Endometrium (tissue), 2 donors: ENCODE measurements around the gene DMD.
"Not testable (repeated sequence)": the region's sequence is repeated elsewhere in the genome, so short reads cannot be mapped to it uniquely, and the experiment has no call there.

Experiments
- FAIRE-seq: peaks from 2 replicates; lab custom pipeline; 2012; peaks lifted over from hg19 to GRCh38; lab: Jason Lieb, UNC
- donor health status: control.
- donor health status: control.

The DMD gene

GRCh38 chrX:32016195-32016594, 1195.2 kb downstream of the DMD start:
- FAIRE-seq = no peak

GRCh38 chrX:32010948-32011347, 1200.4 kb downstream of the DMD start:
- no peak for FAIRE-seq

GRCh38 chrX:32010212-32010611, 1201.1 kb downstream of the DMD start:
- FAIRE-seq = no peak

GRCh38 chrX:31993637-31994036, 1217.7 kb downstream of the DMD start:
- FAIRE-seq = no peak

GRCh38 chrX:31988975-31989374, 1222.4 kb downstream of the DMD start:
- no peak for FAIRE-seq

GRCh38 chrX:31981546-31982062, 1229.7 kb downstream of the DMD start:
- no peak for FAIRE-seq

GRCh38 chrX:31969714-31970113, 1241.6 kb downstream of the DMD start:
- FAIRE-seq = no peak

- FAIRE-seq = no peak
Measured at GRCh38 chrX:31962256-31962655, 1249.1 kb downstream of the DMD start.

GRCh38 chrX:31934842-31935370, 1276.4 kb downstream of the DMD start:
- no peak for FAIRE-seq

GRCh38 chrX:31934015-31934414, 1277.3 kb downstream of the DMD start:
- no peak for FAIRE-seq

- FAIRE-seq = no peak
Measured at GRCh38 chrX:31932769-31933168, 1278.6 kb downstream of the DMD start.

- not testable (repeated sequence) for FAIRE-seq
Measured at GRCh38 chrX:31932320-31932719, 1279.0 kb downstream of the DMD start.

GRCh38 chrX:31931225-31931624, 1280.1 kb downstream of the DMD start:
- FAIRE-seq = no peak

GRCh38 chrX:31929366-31929765, 1282.0 kb downstream of the DMD start:
- FAIRE-seq = no peak

- FAIRE-seq = no peak
Measured at GRCh38 chrX:31921236-31921635, 1290.1 kb downstream of the DMD start.

GRCh38 chrX:31909850-31910572, 1301.3 kb downstream of the DMD start:
- no peak for FAIRE-seq

GRCh38 chrX:31894152-31894551, 1317.2 kb downstream of the DMD start:
- FAIRE-seq = no peak

- FAIRE-seq = no peak
Measured at GRCh38 chrX:31893525-31893924, 1317.8 kb downstream of the DMD start.

- FAIRE-seq = no peak
Measured at GRCh38 chrX:31889088-31889487, 1322.3 kb downstream of the DMD start.

- FAIRE-seq = peak; percentile 54
Measured at GRCh38 chrX:31884535-31884934, 1326.8 kb downstream of the DMD start.

- no peak for FAIRE-seq
Measured at GRCh38 chrX:31872007-31872406, 1339.3 kb downstream of the DMD start.

GRCh38 chrX:31870267-31870666, 1341.1 kb downstream of the DMD start:
- no peak for FAIRE-seq

GRCh38 chrX:31860686-31861085, 1350.7 kb downstream of the DMD start:
- no peak for FAIRE-seq

- no peak for FAIRE-seq
Measured at GRCh38 chrX:31858915-31859314, 1352.4 kb downstream of the DMD start.
